HG03097 (cell line): ENCODE measurements around the gene MED12.

Source experiments
- ATAC-seq: cut with Tn5 transposase; IDR thresholded peaks from one replicate; pipeline ENCODE4 v1.9.1; 2021; ENCODE audit not compliant: unreplicated experiment, low FRiP score

MED12 gene

GRCh38 chrX:71106427-71106826, 12.0 kb upstream of the MED12 start, which contains the start of gene CXorf65:
CXorf65 (minus strand) TSS chrX:71106740; CDS start chrX:71106556, 184 bp downstream.
- no peak for ATAC-seq

- ATAC-seq = no peak
Measured at GRCh38 chrX:71107245-71107644, 11.2 kb upstream of the MED12 start.

GRCh38 chrX:71107762-71108360, 10.5 kb upstream of the MED12 start:
- no peak for ATAC-seq

GRCh38 chrX:71109051-71109450, 9.3 kb upstream of the MED12 start:
- no peak for ATAC-seq

GRCh38 chrX:71111141-71111843, 7.1 kb upstream of the MED12 start, which contains the start of gene IL2RG:
IL2RG (minus strand) TSS chrX:71111577; CDS start chrX:71111539, 38 bp downstream.
- peak; percentile 77 for ATAC-seq

- peak; percentile 4 for ATAC-seq
Measured at GRCh38 chrX:71111921-71112431, 6.4 kb upstream of the MED12 start.

GRCh38 chrX:71117358-71117757, 1.0 kb upstream of the MED12 start:
- ATAC-seq = no peak

GRCh38 chrX:71118985-71119535, 664 bp downstream of the MED12 start:
- ATAC-seq = no peak

- no peak for ATAC-seq
Measured at GRCh38 chrX:71128166-71128833, 9.9 kb downstream of the MED12 start.

- ATAC-seq = peak; percentile 64
Measured at GRCh38 chrX:71128915-71129765, 10.7 kb downstream of the MED12 start.

GRCh38 chrX:71131510-71131909, 13.1 kb downstream of the MED12 start:
- no peak for ATAC-seq

- ATAC-seq = no peak
Measured at GRCh38 chrX:71140440-71140839, 22.0 kb downstream of the MED12 start.

- no peak for ATAC-seq
Measured at GRCh38 chrX:71143508-71143907, 25.1 kb downstream of the MED12 start.

- no peak for ATAC-seq
Measured at GRCh38 chrX:71144651-71145050, 26.3 kb downstream of the MED12 start, which contains the start of gene NLGN3. NLGN3 (plus strand) TSS chrX:71144841; CDS start chrX:71147750, 2,909 bp downstream.

- no peak for ATAC-seq
Measured at GRCh38 chrX:71147496-71148277, 29.3 kb downstream of the MED12 start.

GRCh38 chrX:71148278-71148663, 29.9 kb downstream of the MED12 start:
- ATAC-seq = no peak

- ATAC-seq = no peak
Measured at GRCh38 chrX:71151366-71151765, 33.0 kb downstream of the MED12 start.

GRCh38 chrX:71154196-71154595, 35.8 kb downstream of the MED12 start:
- no peak for ATAC-seq

GRCh38 chrX:71154641-71155040, 36.2 kb downstream of the MED12 start:
- no peak for ATAC-seq
